Panc1 (cell line): ENCODE results near the gene SLC40A1. TPM values are rescaled to one million over a fixed set of nuclear protein-coding genes. Genes with fewer than 3 reads are reported as not detected.

Experiments
- ATAC-seq: fragments of 200-7000 bp; cut with Tn5 transposase; 2 replicates; pipeline ENCODE4 v1.9.1; 2020; ENCODE audit warnings: mild to moderate bottlenecking, moderate library complexity
- BruUV-seq: library from RNA; stranded (reverse); fragments of 400-500 nt; replicated peaks from 2 replicates; lab custom pipeline; 2021; lab: Mats Ljungman, UMichigan
- CTCF ChIA-PET: fragments of 300-600 bp; sonication (Branson Sonifier 250); formaldehyde crosslinking; loops from one replicate; lab custom pipeline; 2022; ENCODE audit warnings: antibody characterized with exemption; lab: Charles Lee
- POLR2A ChIA-PET: fragments of 300-600 bp; sonication (Branson Sonifier 250); formaldehyde crosslinking; loops from one replicate; lab custom pipeline; 2022; ENCODE audit warnings: antibody characterized with exemption; lab: Charles Lee
- DNase-seq: peaks from one replicate; pipeline ENCODE4 v3.0.0-alpha.2; 2010; ENCODE audit warnings: low read depth, low spot score
- H3K27ac ChIP-seq: 2 replicates; pipeline ENCODE4 v1.5.1; 2011; ENCODE audit warnings: mild to moderate bottlenecking, low read length, inconsistent platforms
- H3K27me3 ChIP-seq: fragments of 200-500 bp; sonication (Bioruptor generic); 2 replicates; pipeline ENCODE4 v1.6.0; 2014; ENCODE audit warnings: low read length, inconsistent platforms; ENCODE audit not compliant: control insufficient read depth, insufficient read depth
- H3K36me3 ChIP-seq: fragments of 200-500 bp; sonication (Bioruptor generic); 2 replicates; pipeline ENCODE4 v1.5.1; 2014; ENCODE audit warnings: inconsistent platforms, mild to moderate bottlenecking, low read length, moderate library complexity; ENCODE audit not compliant: control insufficient read depth, insufficient read depth
- H3K4me1 ChIP-seq: 2 replicates; pipeline ENCODE4 v1.5.1; 2011; ENCODE audit warnings: inconsistent platforms, mild to moderate bottlenecking, low read length, moderate library complexity; ENCODE audit not compliant: control insufficient read depth, insufficient read depth
- H3K4me3 ChIP-seq, 2 experiments: 2 replicates each; pipeline ENCODE4 v1.5.1; 2011 to 2012; ENCODE audit warnings: low read depth in 2 of 2, low read length in 2 of 2, mild to moderate bottlenecking in 2 of 2, inconsistent platforms in 1 of 2, moderate library complexity in 1 of 2
- H3K9me3 ChIP-seq: fragments of 200-500 bp; sonication (Bioruptor generic); 2 replicates; pipeline ENCODE4 v1.5.1; 2014; ENCODE audit warnings: low read depth, mild to moderate bottlenecking, inconsistent platforms, low read length, moderate library complexity; ENCODE audit not compliant: control insufficient read depth, insufficient read depth
- CTCF ChIP-seq: fragments of 450-650 bp; IDR thresholded peaks from 2 replicates; pipeline ENCODE4 v1.5.1; 2017; ENCODE audit warnings: mild to moderate bottlenecking
- POLR2AphosphoS5 ChIP-seq: IDR thresholded peaks from 2 replicates; pipeline ENCODE4 v1.6.1; 2012; ENCODE audit warnings: mild to moderate bottlenecking, low read depth, low read length, moderate library complexity
- SIN3A ChIP-seq: IDR thresholded peaks from 2 replicates; pipeline ENCODE4 v1.6.1; 2012; ENCODE audit warnings: low read depth, mild to moderate bottlenecking, low read length, moderate library complexity, borderline replicate concordance; ENCODE audit not compliant: insufficient read depth
- TCF7L2 ChIP-seq: IDR thresholded peaks from 2 replicates; pipeline ENCODE4 v1.6.1; 2011; ENCODE audit warnings: mild to moderate bottlenecking, low read depth, low read length, inconsistent platforms
- in situ Hi-C: cut with HindIII; loops from 2 replicates; pipeline ENCODE4 v1.10.0; 2016; ENCODE audit warnings: low sequenced_read_pairs, low pct_unique_long_range_greater_than_20kb
- intact Hi-C: fragments of 100-400 bp; cut with micrococcal nuclease; formaldehyde crosslinking; loops from one replicate; pipeline ENCODE4 v1.10.0; 2022; ENCODE audit not compliant: unreplicated experiment
- total RNA-seq: library from RNA; stranded (reverse); gene quantifications from one replicate; pipeline ENCODE4 v1.2.1, GENCODE V29; 2021; ENCODE audit not compliant: unreplicated experiment
- TF ChIP-seq, protein P1 (sequence below), 2 experiments: IDR thresholded peaks; 2 replicates each; pipeline ENCODE4 v1.6.1; 2011 to 2012; ENCODE audit warnings: low read depth in 2 of 2, control low read depth in 1 of 2, low read length in 1 of 2, mild to moderate bottlenecking in 1 of 2, moderate library complexity in 1 of 2; ENCODE audit not compliant: insufficient read depth in 1 of 2

Gene SLC40A1
- total RNA-seq, 1 experiment from 2014 or later: 0.74 TPM

GRCh38 chr2:189516546-189516945 lies 64.0 kb downstream of the SLC40A1 start:
- Histone ChIP-seq H3K4me1 (no peaks in the 10 kb centered on the region; the same call in 1 of the 2 replicates), H3K36me3 (no peaks in the 10 kb centered on the region), H3K9me3 (no peaks in the 10 kb centered on the region), H3K27ac (no peak overlapping the region), H3K27me3 (peaks cover 10% of the 10 kb centered on the region), H3K4me3 (no peak overlapping the region)
- intact Hi-C loops (no loop called here), in situ Hi-C loops (no loop called here)
- TF ChIP-seq CTCF (no peak), POLR2AphosphoS5 (no peak), SIN3A (no peak)
- DNase-seq (no peak), ATAC-seq (no peak)
- ChIA-PET CTCF (no interaction called here), POLR2A (no interaction called here)
- BruUV-seq: no TSS peak

DNA sequence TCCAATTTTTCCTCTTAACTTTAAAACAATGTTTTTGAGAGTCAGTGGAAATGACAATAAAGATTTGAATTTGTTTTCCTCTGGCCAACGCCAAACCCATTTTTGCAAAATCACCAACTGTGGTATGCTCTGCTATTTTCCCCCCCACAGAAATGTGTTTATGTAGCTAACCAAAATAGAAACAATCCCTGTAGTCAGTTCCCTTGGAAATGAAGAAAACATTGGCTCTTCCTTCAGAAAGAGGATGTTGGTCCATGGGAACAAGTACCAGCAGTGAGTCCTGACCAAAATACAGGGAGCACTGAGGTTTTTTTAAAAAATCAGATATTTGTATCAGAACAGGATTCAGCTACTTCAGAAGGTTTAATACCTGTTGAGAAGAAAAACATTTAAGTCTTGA lies 65.3 kb downstream of the SLC40A1 start:
- no peak for ATAC-seq
- no peaks in the 10 kb centered on the region for H3K9me3 ChIP-seq
- H3K4me3 ChIP-seq: no peak overlapping the region
- CTCF ChIA-PET: no interaction called here
- H3K36me3 ChIP-seq: no peaks in the 10 kb centered on the region
- H3K27me3 ChIP-seq: peaks cover 10% of the 10 kb centered on the region
- in situ Hi-C loops (no loop called here), intact Hi-C loops (no loop called here)
- POLR2A ChIA-PET: no interaction called here
- H3K4me1 ChIP-seq: no peaks in the 10 kb centered on the region
- BruUV-seq: no TSS peak
- DNase-seq: no peak
- TF ChIP-seq CTCF (no peak), POLR2AphosphoS5 (no peak), SIN3A (no peak), TCF7L2 (no peak)
- TF ChIP-seq, protein P1, sequence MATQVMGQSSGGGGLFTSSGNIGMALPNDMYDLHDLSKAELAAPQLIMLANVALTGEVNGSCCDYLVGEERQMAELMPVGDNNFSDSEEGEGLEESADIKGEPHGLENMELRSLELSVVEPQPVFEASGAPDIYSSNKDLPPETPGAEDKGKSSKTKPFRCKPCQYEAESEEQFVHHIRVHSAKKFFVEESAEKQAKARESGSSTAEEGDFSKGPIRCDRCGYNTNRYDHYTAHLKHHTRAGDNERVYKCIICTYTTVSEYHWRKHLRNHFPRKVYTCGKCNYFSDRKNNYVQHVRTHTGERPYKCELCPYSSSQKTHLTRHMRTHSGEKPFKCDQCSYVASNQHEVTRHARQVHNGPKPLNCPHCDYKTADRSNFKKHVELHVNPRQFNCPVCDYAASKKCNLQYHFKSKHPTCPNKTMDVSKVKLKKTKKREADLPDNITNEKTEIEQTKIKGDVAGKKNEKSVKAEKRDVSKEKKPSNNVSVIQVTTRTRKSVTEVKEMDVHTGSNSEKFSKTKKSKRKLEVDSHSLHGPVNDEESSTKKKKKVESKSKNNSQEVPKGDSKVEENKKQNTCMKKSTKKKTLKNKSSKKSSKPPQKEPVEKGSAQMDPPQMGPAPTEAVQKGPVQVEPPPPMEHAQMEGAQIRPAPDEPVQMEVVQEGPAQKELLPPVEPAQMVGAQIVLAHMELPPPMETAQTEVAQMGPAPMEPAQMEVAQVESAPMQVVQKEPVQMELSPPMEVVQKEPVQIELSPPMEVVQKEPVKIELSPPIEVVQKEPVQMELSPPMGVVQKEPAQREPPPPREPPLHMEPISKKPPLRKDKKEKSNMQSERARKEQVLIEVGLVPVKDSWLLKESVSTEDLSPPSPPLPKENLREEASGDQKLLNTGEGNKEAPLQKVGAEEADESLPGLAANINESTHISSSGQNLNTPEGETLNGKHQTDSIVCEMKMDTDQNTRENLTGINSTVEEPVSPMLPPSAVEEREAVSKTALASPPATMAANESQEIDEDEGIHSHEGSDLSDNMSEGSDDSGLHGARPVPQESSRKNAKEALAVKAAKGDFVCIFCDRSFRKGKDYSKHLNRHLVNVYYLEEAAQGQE (IDR thresholded peaks at IDR 0.05; ENCODE audit: insufficient read depth in 1 of 2, low read depth in 2 of 2, low read length in 1 of 2): no peak
- no peak overlapping the region for H3K27ac ChIP-seq
